ENCODE data around the gene IFIT2.
"Not testable (repeated sequence)": the region's sequence is repeated elsewhere in the genome, so short reads cannot be mapped to it uniquely, and the experiment has no call there.

GRCh38 chr10:89350631-89351315, 48.9 kb downstream of the IFIT2 start:
- TF ChIP-seq CTCF (IDR thresholded peaks at IDR 0.05); USF2 (IDR thresholded peaks at IDR 0.05; ENCODE audit: borderline replicate concordance, low read depth, low read length); TAF1 (IDR thresholded peaks at IDR 0.05; ENCODE audit: borderline replicate concordance, low read depth, low read length); PBX3 (IDR thresholded peaks at IDR 0.05); MAX (IDR thresholded peaks at IDR 0.05; ENCODE audit: low read depth); NFIC (IDR thresholded peaks at IDR 0.05; ENCODE audit: borderline replicate concordance): not testable (repeated sequence)
